CD4-positive, alpha-beta memory T cell (primary cell): ENCODE results near the gene GALK1. TPM values are rescaled to one million over a fixed set of nuclear protein-coding genes. Genes with fewer than 3 reads are reported as not detected.

Experiments used
- CTCF ChIA-PET: fragments of 350-600 bp; sonication (Branson Sonifier 250); formaldehyde crosslinking; loops from one replicate; lab custom pipeline; 2021; ENCODE audit warnings: inconsistent platforms; ENCODE audit not compliant: partially characterized antibody; lab: Charles Lee
- POLR2A ChIA-PET: fragments of 350-600 bp; sonication (Branson Sonifier 250); formaldehyde crosslinking; loops from one replicate; lab custom pipeline; 2021; ENCODE audit not compliant: partially characterized antibody; lab: Charles Lee
- DNase-seq, 5 donors: peaks; one replicate each; pipeline versions ENCODE4 v3.0.0 to v3.0.0-alpha.2; 2020 to 2022; ENCODE audit warnings: mixed read lengths in 1 of 5
- H3K27ac ChIP-seq: one replicate; pipeline ENCODE4 v1.7.0; 2013; ENCODE audit warnings: low read depth, low read length
- H3K27me3 ChIP-seq: 2 replicates; pipeline ENCODE4 v1.7.0; 2013; ENCODE audit warnings: mild to moderate bottlenecking, low read length, moderate library complexity; ENCODE audit not compliant: insufficient read depth
- H3K36me3 ChIP-seq: 2 replicates; pipeline ENCODE4 v1.7.0; 2013; ENCODE audit warnings: mild to moderate bottlenecking, low read length, moderate library complexity; ENCODE audit not compliant: insufficient read depth
- H3K4me1 ChIP-seq: 2 replicates; pipeline ENCODE4 v1.7.0; 2013; ENCODE audit warnings: mild to moderate bottlenecking, low read length, moderate library complexity; ENCODE audit not compliant: insufficient read depth
- H3K4me3 ChIP-seq, 2 donors: one replicate each; pipeline ENCODE4 v1.7.0; 2013; ENCODE audit warnings: low read length in 2 of 2, mild to moderate bottlenecking in 1 of 2
- H3K9me3 ChIP-seq, 2 donors: one replicate each; pipeline ENCODE4 v1.7.0; 2013; ENCODE audit warnings: low read length in 2 of 2, control low read depth in 1 of 2; ENCODE audit not compliant: control insufficient read depth in 1 of 2
- H3K27ac Mint-ChIP-seq, 7 donors: one replicate each; pipeline ENCODE4 v1.8.0; 2020 to 2021; ENCODE audit warnings: mixed read lengths in 7 of 7, mild to moderate bottlenecking in 6 of 7, inconsistent platforms in 3 of 7, moderate library complexity in 3 of 7
- H3K27me3 Mint-ChIP-seq, 2 donors: one replicate each; pipeline ENCODE4 v1.8.0; 2020 to 2021; ENCODE audit warnings: mixed read lengths in 2 of 2
- H3K36me3 Mint-ChIP-seq, 2 donors: one replicate each; pipeline ENCODE4 v1.8.0; 2020 to 2021; ENCODE audit warnings: mixed read lengths in 2 of 2, inconsistent platforms in 1 of 2, mild to moderate bottlenecking in 1 of 2
- H3K4me1 Mint-ChIP-seq, 4 donors: one replicate each; pipeline ENCODE4 v1.8.0; 2020 to 2021; ENCODE audit warnings: mixed read lengths in 4 of 4, mild to moderate bottlenecking in 1 of 4
- H3K4me3 Mint-ChIP-seq, 8 donors: one replicate each; pipeline ENCODE4 v1.8.0; 2020 to 2021; ENCODE audit warnings: mixed read lengths in 8 of 8, mild to moderate bottlenecking in 7 of 8, moderate library complexity in 6 of 8, inconsistent platforms in 3 of 8
- H3K9me3 Mint-ChIP-seq, 8 donors: one replicate each; pipeline ENCODE4 v1.8.0; 2020 to 2021; ENCODE audit warnings: mixed read lengths in 8 of 8, mild to moderate bottlenecking in 5 of 8, inconsistent platforms in 3 of 8, moderate library complexity in 1 of 8
- intact Hi-C: fragments of 100-400 bp; cut with micrococcal nuclease; formaldehyde crosslinking; loops from one replicate; pipeline ENCODE4 v1.15.1; 2023
- polyA plus RNA-seq, 2 donors: library from polyadenylated mRNA; unstranded; fragments of 300-500 nt; fragmentation: Illumina TruSeq; gene quantifications; one replicate each; pipeline ENCODE4 v1.2.3, GENCODE V29; 2021
- total RNA-seq, 2 experiments: library from RNA; stranded (reverse); gene quantifications; one replicate each; pipeline ENCODE4 v1.2.3, GENCODE V29; 2021

GALK1 gene
- total and polyA plus RNA-seq, 4 experiments from 2014 or later: 17.5 to 25.9 (median 21.9) TPM

DNA sequence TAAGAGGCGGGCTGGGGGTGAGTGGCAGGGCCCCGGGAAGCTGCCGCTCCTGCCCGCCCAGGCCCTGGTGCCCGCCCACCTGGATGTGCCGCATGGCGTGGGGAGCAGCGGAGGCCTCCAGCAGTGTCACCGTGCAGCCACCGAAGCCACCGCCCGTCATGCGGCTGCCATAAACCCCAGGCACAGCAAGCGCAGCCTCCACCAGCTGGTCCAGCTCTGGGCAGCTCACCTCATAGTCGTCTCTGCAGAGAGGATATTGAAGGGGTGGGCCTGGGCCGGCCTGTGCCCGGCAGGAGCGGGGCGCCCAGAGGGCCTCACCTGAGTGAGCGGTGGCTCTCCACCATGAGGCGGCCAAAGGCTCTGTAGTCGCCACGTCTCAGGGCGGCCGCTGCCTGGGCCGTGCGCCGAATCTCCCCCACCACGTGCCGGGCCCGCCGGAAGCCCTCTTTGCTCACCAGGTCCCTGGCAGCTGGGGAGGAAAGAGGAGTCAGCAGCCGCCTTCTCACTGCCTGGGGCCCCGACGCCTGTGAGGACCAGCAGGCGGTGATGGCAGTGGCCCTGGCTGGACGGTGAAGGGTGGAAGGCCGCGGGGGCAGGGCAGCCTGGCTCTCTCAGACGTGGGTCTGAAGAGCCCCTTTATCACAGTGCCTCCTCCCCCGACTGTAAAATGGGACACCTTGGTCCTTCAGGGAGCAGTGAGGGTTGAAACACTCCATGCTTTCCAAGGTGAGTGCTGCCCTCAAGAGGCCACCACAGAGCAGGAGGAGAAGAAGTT, 6.7 kb downstream of the GALK1 start:
- Mint-ChIP-seq H3K9me3 (no peaks in the 10 kb centered on the region), H3K27ac (no peak overlapping the region), H3K27me3 (no peaks in the 10 kb centered on the region), H3K36me3 (peaks cover 0 to 2% of the 10 kb centered on the region in 2 donors), H3K4me1 (peaks cover 2 to 23% (median 10%) of the 10 kb centered on the region in 4 donors), H3K4me3 (no peak overlapping the region)
- no peak for DNase-seq
- intact Hi-C loops: no loop called here
- POLR2A ChIA-PET: interaction anchor here (1.4 to 8.6 kb wide), 2 partner anchors 18 to 97 kb away, joined by 4 to 259 read pairs; partner anchors contain the start of gene WBP2
- Histone ChIP-seq H3K27ac (no peak overlapping the region), H3K27me3 (no peaks in the 10 kb centered on the region), H3K4me3 (no peak overlapping the region), H3K4me1 (peaks cover 13% of the 10 kb centered on the region), H3K36me3 (no peaks in the 10 kb centered on the region), H3K9me3 (no peaks in the 10 kb centered on the region)
- CTCF ChIA-PET: interaction anchor here (1.7 kb wide), 1 partner anchor 10 kb away, joined by 5 read pairs; no protein-coding TSS in a partner anchor

DNA sequence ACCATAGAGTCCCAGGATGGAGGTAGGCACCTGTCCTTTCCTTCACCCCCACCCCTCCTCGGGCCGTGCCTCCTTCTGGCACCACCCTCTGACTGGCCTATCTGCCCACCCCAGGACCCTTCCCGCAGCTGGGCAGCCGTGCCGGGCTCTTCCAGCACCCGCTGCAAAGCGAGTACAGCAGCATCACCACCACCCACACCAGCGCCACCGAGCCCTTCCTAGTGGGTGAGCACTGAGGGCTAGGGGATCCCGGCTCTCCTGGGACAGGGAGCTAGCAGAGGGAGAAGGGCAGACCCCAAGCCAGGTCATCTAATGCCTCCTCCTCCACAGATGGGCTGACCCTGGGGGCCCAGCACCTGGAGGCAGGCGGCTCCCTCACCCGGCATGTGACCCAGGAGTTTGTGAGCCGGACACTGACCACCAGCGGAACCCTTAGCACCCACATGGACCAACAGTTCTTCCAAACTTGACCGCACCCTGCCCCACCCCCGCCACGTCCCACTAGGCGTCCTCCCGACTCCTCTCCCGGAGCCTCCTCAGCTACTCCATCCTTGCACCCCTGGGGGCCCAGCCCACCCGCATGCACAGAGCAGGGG, 7.8 kb downstream of the GALK1 start:
- Mint-ChIP-seq H3K4me3 (no peak overlapping the region), H3K4me1 (peaks cover 4 to 16% (median 13%) of the 10 kb centered on the region in 4 donors), H3K9me3 (no peaks in the 10 kb centered on the region), H3K27me3 (no peaks in the 10 kb centered on the region), H3K27ac (no peak overlapping the region), H3K36me3 (no peaks in the 10 kb centered on the region)
- Histone ChIP-seq H3K4me1 (peaks cover 13% of the 10 kb centered on the region), H3K36me3 (no peaks in the 10 kb centered on the region), H3K27me3 (no peaks in the 10 kb centered on the region), H3K4me3 (no peak overlapping the region), H3K9me3 (no peaks in the 10 kb centered on the region), H3K27ac (no peak overlapping the region)
- ChIA-PET CTCF (interaction anchor here (1.7 to 1.9 kb wide), 2 partner anchors 7 to 9 kb away, joined by 5 read pairs; partner anchors contain the start of gene GALK1), POLR2A (interaction anchor here (1.4 kb wide), 1 partner anchor 98 kb away, joined by 4 read pairs; the partner anchor contains the start of gene WBP2)
- intact Hi-C loops: no loop called here
- DNase-seq: no peak

DNA sequence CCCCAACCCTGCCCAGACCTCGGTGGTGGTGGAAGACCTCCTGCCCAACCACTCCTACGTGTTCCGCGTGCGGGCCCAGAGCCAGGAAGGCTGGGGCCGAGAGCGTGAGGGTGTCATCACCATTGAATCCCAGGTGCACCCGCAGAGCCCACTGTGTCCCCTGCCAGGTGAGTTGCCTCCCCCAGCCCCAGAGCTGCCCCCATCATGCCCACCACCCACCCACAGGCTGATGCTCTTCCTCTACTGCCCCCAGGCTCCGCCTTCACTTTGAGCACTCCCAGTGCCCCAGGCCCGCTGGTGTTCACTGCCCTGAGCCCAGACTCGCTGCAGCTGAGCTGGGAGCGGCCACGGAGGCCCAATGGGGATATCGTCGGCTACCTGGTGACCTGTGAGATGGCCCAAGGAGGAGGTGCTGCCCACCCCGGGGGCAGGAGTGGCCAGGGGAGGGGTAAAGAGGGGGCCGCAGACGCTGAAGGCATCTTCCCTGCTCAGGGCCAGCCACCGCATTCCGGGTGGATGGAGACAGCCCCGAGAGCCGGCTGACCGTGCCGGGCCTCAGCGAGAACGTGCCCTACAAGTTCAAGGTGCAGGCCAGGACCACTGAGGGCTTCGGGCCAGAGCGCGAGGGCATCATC, 8.4 kb downstream of the GALK1 start:
- H3K27ac Mint-ChIP-seq: no peak overlapping the region
- intact Hi-C loops: no loop called here

DNA sequence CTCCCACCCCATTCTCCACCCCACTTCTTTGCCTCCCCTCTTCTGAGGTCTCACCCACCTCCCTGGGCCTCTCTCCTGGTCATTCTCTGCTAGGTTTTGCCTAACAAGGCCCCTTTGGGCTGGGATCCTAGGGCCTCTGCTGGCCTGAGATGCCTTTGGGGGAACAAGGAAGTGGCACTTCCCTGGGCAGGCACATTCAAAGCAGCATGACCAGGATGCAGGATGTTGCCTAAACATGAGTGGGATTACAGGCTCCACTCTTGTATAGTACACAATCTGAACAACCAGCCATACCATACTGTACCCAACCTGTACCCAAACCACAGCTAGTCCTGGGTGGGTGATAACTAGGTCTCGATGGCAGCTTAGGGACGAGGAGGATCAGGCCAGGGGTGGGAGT, 9.0 kb downstream of the GALK1 start:
- Histone ChIP-seq H3K4me1 (peaks cover 13% of the 10 kb centered on the region), H3K36me3 (no peaks in the 10 kb centered on the region), H3K9me3 (no peaks in the 10 kb centered on the region), H3K4me3 (no peak overlapping the region), H3K27me3 (no peaks in the 10 kb centered on the region), H3K27ac (no peak overlapping the region)
- H3K36me3 Mint-ChIP-seq: no peaks in the 10 kb centered on the region
- no peak for DNase-seq
- no peaks in the 10 kb centered on the region for H3K9me3 Mint-ChIP-seq
- peak overlapping the region in 2 of 7 donors; percentile 10 to 79 for H3K27ac Mint-ChIP-seq
- CTCF ChIA-PET: interaction anchor here (1.2 to 12.5 kb wide), 4 partner anchors 9 to 125 kb away, joined by 3 to 326 read pairs (median 4); partner anchors contain the start of genes GALK1 and SMIM5
- no peaks in the 10 kb centered on the region for H3K27me3 Mint-ChIP-seq
- peak overlapping the region in 2 of 8 donors; percentile 26 to 65 for H3K4me3 Mint-ChIP-seq
- POLR2A ChIA-PET: interaction anchor here (1.2 to 1.7 kb wide), 2 partner anchors 8 to 20 kb away, joined by 4 to 9 read pairs; no protein-coding TSS in a partner anchor
- H3K4me1 Mint-ChIP-seq: peaks cover 4 to 16% (median 12%) of the 10 kb centered on the region in 4 donors
- intact Hi-C loops: no loop called here

More for the DNA sequence above, 8.4 kb downstream of the GALK1 start:
- no peaks in the 10 kb centered on the region for H3K9me3 Mint-ChIP-seq
- Histone ChIP-seq H3K4me3 (no peak overlapping the region), H3K36me3 (no peaks in the 10 kb centered on the region), H3K27me3 (no peaks in the 10 kb centered on the region), H3K4me1 (peaks cover 13% of the 10 kb centered on the region), H3K9me3 (no peaks in the 10 kb centered on the region), H3K27ac (no peak overlapping the region)
- DNase-seq: no peak
- ChIA-PET POLR2A (interaction anchor here (1.4 to 1.7 kb wide), 2 partner anchors 20 to 98 kb away, joined by 4 to 9 read pairs; partner anchors contain the start of gene WBP2), CTCF (interaction anchor here (1.4 to 12.5 kb wide), 4 partner anchors 8 to 126 kb away, joined by 3 to 326 read pairs (median 5); partner anchors contain the start of genes GALK1 and SMIM5)
- peaks cover 4 to 16% (median 12%) of the 10 kb centered on the region in 4 donors for H3K4me1 Mint-ChIP-seq
- H3K4me3 Mint-ChIP-seq: no peak overlapping the region
- H3K36me3 Mint-ChIP-seq: no peaks in the 10 kb centered on the region
- H3K27me3 Mint-ChIP-seq: no peaks in the 10 kb centered on the region

DNA sequence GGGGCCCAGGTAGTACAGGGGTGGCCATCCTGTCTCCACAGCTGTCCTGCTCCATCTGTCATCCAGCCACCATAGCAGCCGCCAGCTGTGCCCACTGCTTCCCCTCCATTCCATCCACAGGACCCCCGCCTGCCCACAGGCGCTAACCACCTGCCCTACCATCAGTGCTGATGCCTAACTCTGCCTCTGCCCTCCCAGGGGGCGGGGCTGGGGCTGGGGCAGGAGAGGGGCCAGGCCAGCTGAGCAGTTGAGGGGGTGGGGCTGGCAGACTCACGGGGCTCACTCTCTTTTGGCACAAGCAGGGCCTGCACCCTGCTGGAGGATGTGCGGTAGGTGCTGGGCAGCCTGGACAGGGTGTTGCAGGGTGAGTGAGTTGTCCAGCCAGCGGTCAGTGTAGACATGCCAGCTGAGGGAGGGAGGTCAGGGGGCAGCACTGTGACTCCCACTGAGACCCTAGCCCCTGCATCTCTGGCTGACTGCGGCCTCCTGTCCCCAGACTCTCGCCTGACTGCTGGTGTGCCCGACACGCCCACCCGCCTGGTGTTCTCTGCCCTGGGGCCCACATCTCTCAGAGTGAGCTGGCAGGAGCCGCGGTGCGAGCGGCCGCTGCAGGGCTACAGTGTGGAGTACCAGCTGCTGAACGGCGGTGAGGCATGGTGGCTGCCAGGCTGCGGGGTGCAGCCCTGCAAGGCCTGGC, 9.6 kb downstream of the GALK1 start:
- no peaks in the 10 kb centered on the region for H3K36me3 Mint-ChIP-seq
- DNase-seq: no peak
- intact Hi-C loops: no loop called here
- no peaks in the 10 kb centered on the region for H3K9me3 ChIP-seq
- H3K27ac Mint-ChIP-seq: peak overlapping the region in 3 of 7 donors; percentile 69 to 88 (median 79)
- no peaks in the 10 kb centered on the region for H3K9me3 Mint-ChIP-seq
- no peaks in the 10 kb centered on the region for H3K27me3 Mint-ChIP-seq
- peaks cover 13% of the 10 kb centered on the region for H3K4me1 ChIP-seq
- ChIA-PET CTCF (interaction anchor here (1.2 to 12.5 kb wide), 5 partner anchors 9 to 125 kb away, joined by 3 to 326 read pairs (median 5); partner anchors contain the start of genes GALK1 and SMIM5), POLR2A (interaction anchor here (1.2 to 2.5 kb wide), 3 partner anchors 9 to 142 kb away, joined by 4 to 14 read pairs (median 9); partner anchors contain the start of gene TRIM65)
- H3K4me3 ChIP-seq: no peak overlapping the region
- no peaks in the 10 kb centered on the region for H3K27me3 ChIP-seq
- H3K36me3 ChIP-seq: no peaks in the 10 kb centered on the region
- peak overlapping the region in 3 of 8 donors; percentile 59 to 83 (median 71) for H3K4me3 Mint-ChIP-seq
- H3K27ac ChIP-seq: no peak overlapping the region
- peaks cover 4 to 19% (median 12%) of the 10 kb centered on the region in 4 donors for H3K4me1 Mint-ChIP-seq
